Sciatic nerve (tissue), 1 donor: ENCODE measurements around the gene OR1E1. TPM values are rescaled to one million over a fixed set of nuclear protein-coding genes. Genes with fewer than 3 reads are reported as not detected.

Experiments
- total RNA-seq: library from RNA; stranded (reverse); fragmentation: NEBNext Ultra II Directional; extraction: Animal tissue kit (Norgen Biotek cat#: 25700); gene quantifications from one replicate; pipeline ENCODE4 v1.2.1, GENCODE V29; 2021
- donor health status: DM: no; HTN: no; CAD: no.

Gene OR1E1
- total RNA-seq, 1 donor from 2014 or later, result not detected

Other genes starting within 250 kb of the OR1E1 start
- not detected for gene OR1A2, start 200.9 kb downstream of the OR1E1 start, total RNA-seq
- not detected for gene OR1A1, start 190.7 kb downstream of the OR1E1 start, total RNA-seq
- not detected for gene OR3A1, start 100.0 kb downstream of the OR1E1 start, total RNA-seq
- gene OR3A2, start 12.1 kb downstream of the OR1E1 start, total RNA-seq, result 0.67 TPM
- not detected for gene OR3A3, start 13.0 kb upstream of the OR1E1 start, total RNA-seq
- gene OR1E2, start 35.4 kb upstream of the OR1E1 start, total RNA-seq, result not detected
- gene SPATA22, start 73.4 kb upstream of the OR1E1 start, total RNA-seq, result 0.67 TPM
- gene ASPA, start 77.6 kb upstream of the OR1E1 start, total RNA-seq, result 41.6 TPM
- 13.0 TPM for gene TRPV3, start 159.4 kb upstream of the OR1E1 start, total RNA-seq
- 11.1 TPM for gene TRPV1, start 211.0 kb upstream of the OR1E1 start, total RNA-seq
- 17.7 TPM for gene SHPK, start 237.8 kb upstream of the OR1E1 start, total RNA-seq
- gene CTNS, start 238.3 kb upstream of the OR1E1 start, total RNA-seq, result 15.7 TPM